GM18909 (cell line): ENCODE results near the gene DNAH9.

Source experiments
- ATAC-seq: cut with Tn5 transposase; IDR thresholded peaks from one replicate; pipeline ENCODE4 v1.9.1; 2021; ENCODE audit warnings: mild to moderate bottlenecking; ENCODE audit not compliant: unreplicated experiment, poor library complexity

Gene DNAH9

GRCh38 chr17:11608396-11608795 is 10.1 kb downstream of the DNAH9 start:
- ATAC-seq = no peak

- no peak for ATAC-seq
Measured at GRCh38 chr17:11610999-11611566, 12.8 kb downstream of the DNAH9 start.

DNA sequence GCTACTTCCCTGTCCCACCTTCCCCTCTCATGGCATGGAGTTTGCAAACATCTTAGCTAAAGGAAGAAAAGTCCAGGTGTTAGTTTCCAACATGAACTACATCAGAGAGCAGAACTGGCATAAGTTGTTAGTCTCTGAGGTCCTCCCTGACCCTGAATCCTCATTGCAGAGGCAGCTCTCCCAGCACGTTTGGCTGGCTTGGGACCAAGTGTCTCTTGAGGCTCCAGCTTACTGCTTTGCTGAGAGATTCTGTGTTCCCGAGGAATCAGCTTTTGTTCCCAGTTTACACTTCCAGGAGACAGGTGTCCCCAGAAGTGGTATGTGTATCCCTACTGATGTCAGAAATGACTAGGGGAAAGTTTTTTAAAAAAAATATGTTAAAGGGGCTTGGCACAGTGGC is 14.7 kb downstream of the DNAH9 start:
- no peak for ATAC-seq

DNA sequence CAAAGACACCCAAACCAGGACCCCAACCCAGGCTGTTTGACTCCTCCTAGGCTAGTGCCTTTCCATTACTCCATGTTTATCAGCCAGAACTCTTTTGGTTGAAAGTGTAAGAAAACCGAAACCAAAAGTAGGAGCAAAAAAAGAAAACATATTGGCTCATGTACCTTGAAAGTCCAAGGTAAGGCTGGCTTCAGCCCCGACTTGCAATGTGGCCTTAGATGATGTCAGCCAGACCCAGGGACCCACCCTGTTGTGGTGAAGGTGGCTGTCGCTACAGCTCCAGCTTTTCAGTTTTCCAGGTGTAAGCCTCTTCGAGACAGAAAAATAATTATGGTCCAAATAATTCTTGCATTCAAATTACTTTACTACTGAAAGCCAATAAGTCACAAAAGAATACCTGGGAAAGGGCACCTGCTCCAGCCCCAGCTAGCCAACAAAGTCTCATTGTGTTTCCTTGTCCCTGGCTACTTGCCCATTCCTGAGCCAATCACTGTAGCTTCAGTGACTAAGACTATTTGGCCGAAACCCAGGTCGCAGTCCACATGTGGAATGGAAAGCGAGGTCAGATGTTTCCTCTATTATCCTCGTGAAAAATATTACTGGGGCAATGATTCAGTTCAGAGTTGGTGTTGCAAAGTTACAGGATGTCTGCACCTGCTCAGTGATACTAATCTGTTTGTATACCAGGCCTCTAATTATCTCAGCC is 20.7 kb downstream of the DNAH9 start:
- ATAC-seq = no peak

DNA sequence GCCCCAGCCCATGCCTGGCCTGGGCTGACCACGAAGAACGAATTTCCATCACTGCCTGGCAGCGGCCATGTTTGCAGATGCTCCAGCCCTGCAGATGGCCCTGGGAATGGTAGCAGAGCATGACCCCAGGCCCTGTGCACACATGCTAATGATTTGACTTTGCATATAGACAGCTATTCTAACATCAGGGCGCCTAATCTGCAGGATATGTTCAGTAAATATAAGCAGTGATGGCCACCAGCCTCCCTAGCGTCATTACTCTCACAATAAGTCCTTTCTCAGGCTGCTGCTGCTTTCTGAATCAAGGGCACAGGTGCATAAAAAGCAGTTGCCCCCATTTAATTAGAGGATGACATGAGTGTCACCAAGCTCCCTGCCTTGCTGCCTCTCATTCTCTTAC is 24.2 kb downstream of the DNAH9 start:
- ATAC-seq = no peak

GRCh38 chr17:11624976-11625375 is 26.7 kb downstream of the DNAH9 start:
- no peak for ATAC-seq

GRCh38 chr17:11625878-11626277 is 27.6 kb downstream of the DNAH9 start:
- no peak for ATAC-seq

GRCh38 chr17:11627301-11627940 is 29.2 kb downstream of the DNAH9 start:
- no peak for ATAC-seq

DNA sequence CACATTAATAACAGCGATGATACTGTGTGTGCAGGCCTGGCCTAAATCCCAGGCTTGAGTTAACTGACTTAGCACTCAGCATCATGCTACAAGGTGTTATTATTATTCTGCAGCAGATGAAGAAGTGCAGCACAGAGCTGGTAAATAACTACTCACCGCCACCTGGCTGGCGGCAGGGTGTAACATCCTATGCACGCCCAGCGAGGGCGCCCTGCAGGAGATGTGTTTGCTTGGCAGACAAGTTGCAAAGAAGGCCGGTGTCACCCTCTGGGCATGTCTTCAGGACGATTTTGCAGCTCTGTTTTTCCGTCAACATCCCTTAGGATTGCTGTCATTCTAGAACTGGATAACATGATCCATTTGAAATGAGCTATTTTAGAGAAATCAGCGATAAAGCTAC is 30.1 kb downstream of the DNAH9 start:
- no peak for ATAC-seq

DNA sequence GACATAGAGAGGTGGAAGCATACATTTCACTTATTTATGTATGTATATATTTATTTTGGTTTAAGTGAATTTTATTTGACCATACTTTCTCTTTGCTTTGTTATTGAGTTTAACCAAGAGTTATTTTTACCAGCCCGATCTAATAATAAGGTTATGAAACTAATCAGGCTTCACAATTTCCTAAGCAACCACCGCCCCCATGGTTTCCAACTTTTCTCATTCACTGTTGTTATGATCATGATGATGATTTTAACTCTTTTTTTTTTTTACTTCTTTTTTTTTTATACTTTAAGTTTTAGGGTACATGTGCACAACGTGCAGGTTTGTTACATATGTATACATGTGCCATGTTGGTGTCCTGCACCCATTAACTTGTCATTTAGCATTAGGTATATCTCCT is 30.6 kb downstream of the DNAH9 start:
- ATAC-seq = no peak

- ATAC-seq = no peak
Measured at GRCh38 chr17:11636771-11637170, 38.5 kb downstream of the DNAH9 start.

- ATAC-seq = no peak
Measured at GRCh38 chr17:11637796-11638195, 39.5 kb downstream of the DNAH9 start.

- no peak for ATAC-seq
Measured at GRCh38 chr17:11638700-11639265, 40.5 kb downstream of the DNAH9 start.

GRCh38 chr17:11639736-11640462 is 41.6 kb downstream of the DNAH9 start:
- no peak for ATAC-seq

DNA sequence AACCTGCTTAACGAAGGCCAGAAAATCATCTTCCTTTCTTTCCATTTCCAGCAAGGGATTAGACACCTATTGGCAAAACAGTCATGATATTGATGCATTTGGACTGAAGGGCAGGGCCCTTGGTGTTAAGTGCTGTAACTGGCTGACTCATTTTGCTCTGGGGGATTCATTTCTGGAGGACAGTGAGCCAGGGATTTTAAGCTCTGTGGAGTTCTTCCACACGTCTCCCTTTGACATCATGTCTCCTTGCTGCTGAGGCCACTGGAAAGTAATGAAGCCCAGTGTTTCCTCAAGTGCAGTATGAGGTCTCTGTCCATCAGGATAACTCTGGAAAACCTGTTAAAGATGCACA is 42.2 kb downstream of the DNAH9 start:
- no peak for ATAC-seq

- ATAC-seq = no peak
Measured at GRCh38 chr17:11641521-11642275, 43.4 kb downstream of the DNAH9 start.

- no peak for ATAC-seq
Measured at GRCh38 chr17:11642655-11643054, 44.4 kb downstream of the DNAH9 start.

DNA sequence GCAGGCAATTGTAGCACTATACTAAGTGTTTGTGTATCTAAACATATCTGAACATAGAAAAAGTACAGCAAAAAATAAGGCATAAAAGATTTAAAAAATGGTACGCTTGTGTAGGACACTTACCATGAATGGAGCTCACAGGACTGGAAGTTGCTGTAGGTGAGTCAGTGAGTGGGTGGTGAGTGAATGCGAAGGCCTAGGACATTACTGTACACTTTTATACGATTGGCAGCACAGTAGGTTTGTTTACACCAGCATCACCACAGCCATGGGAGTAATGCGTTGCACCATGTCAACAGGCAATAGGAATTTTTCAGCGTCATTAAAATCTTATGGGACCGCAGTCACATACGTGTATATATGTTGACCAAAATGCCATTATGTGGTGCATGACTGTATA is 45.6 kb downstream of the DNAH9 start:
- no peak for ATAC-seq

- ATAC-seq = no peak
Measured at GRCh38 chr17:11644265-11645212, 46.3 kb downstream of the DNAH9 start.
